KMS-11 (cell line): Measurements from ENCODE around the gene KCNJ11.

Experiments used
- H2AFZ ChIP-seq: fragments of 200-600 bp; sonication (generic); 2 replicates; pipeline ENCODE4 v1.6.1; 2016; ENCODE audit warnings: antibody characterized with exemption, mixed run types, low read depth
- H3K27ac ChIP-seq: fragments of 200-600 bp; sonication (generic); 2 replicates; pipeline ENCODE4 v1.6.1; 2016; ENCODE audit warnings: mild to moderate bottlenecking, mixed run types
- H3K27me3 ChIP-seq: fragments of 200-600 bp; sonication (generic); 2 replicates; pipeline ENCODE4 v1.6.1; 2017; ENCODE audit warnings: mild to moderate bottlenecking, low read depth, mixed run types, moderate library complexity; ENCODE audit not compliant: insufficient read depth
- H3K36me3 ChIP-seq: fragments of 200-600 bp; sonication (generic); 2 replicates; pipeline ENCODE4 v1.6.1; 2017; ENCODE audit warnings: mild to moderate bottlenecking, mixed run types; ENCODE audit not compliant: insufficient read depth
- H3K4me1 ChIP-seq: fragments of 200-600 bp; sonication (generic); 2 replicates; pipeline ENCODE4 v1.6.1; 2016; ENCODE audit warnings: mild to moderate bottlenecking, low read depth, mixed run types; ENCODE audit not compliant: poor library complexity, severe bottlenecking
- H3K4me2 ChIP-seq: fragments of 200-600 bp; sonication (generic); 2 replicates; pipeline ENCODE4 v1.7.0; 2016; ENCODE audit warnings: mild to moderate bottlenecking, mixed run types
- H3K4me3 ChIP-seq: fragments of 200-600 bp; sonication (generic); IDR thresholded peaks from 2 replicates; pipeline ENCODE4 v1.6.1; 2017; ENCODE audit warnings: low read depth, low read length, mixed read lengths; ENCODE audit not compliant: insufficient read depth
- H3K79me2 ChIP-seq: fragments of 200-600 bp; sonication (generic); 2 replicates; pipeline ENCODE4 v1.6.1; 2016; ENCODE audit warnings: low read depth, mixed run types; ENCODE audit not compliant: insufficient read depth
- H3K9ac ChIP-seq: fragments of 200-600 bp; sonication (generic); 2 replicates; pipeline ENCODE4 v1.6.1; 2016; ENCODE audit warnings: mild to moderate bottlenecking, mixed run types
- H4K20me1 ChIP-seq: fragments of 200-600 bp; sonication (generic); 2 replicates; pipeline ENCODE4 v1.6.1; 2016; ENCODE audit warnings: mild to moderate bottlenecking, mixed run types; ENCODE audit not compliant: insufficient read depth
- TF ChIP-seq, protein P1 (sequence below): fragments of 200-600 bp; sonication (generic); conservative IDR thresholded peaks from 2 replicates; pipeline ENCODE4 v1.6.1; 2017; ENCODE audit warnings: low read depth, mild to moderate bottlenecking, antibody characterized with exemption, low read length, moderate library complexity, mixed read lengths

KCNJ11 gene

DNA sequence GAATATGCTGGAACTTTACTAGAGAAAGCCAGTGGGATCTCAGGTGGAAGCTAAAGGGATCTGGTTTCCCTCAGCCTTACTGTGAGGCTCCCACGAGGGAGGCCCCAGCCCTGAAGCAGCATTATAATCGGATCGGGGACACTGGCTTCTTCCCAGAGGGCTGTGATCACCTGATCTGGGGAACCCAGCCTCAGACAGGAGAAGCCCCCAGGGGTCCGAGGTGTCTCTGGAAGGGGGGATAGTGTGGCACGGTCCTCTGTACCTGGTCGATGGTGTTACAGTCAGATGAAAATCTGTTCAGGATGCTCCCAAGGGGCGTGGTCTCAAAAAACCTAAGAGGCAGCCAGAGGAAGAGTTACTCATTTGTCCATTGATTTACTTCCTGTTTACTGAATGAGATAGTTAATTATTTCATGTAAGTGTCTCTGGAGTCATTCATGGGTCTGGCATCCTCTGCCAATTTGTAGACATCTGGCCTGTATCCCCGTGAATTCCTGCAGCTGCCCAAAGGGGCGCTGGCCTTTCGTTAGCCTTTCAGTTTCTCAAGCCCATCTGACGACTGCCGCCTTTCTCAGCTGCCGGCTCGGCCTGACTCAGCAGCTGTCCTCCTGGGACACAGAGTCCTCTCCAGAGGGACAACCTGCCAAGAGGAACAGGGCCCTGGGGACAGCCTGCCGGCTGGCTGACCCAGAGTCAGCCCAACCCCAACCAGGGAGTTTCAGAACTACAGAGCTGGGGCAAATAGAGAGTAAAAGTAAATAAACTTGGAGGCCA is 17.0 kb upstream of the KCNJ11 start:
- H3K36me3 ChIP-seq, result no peaks in the 10 kb centered on the region
- TF ChIP-seq, protein P1, sequence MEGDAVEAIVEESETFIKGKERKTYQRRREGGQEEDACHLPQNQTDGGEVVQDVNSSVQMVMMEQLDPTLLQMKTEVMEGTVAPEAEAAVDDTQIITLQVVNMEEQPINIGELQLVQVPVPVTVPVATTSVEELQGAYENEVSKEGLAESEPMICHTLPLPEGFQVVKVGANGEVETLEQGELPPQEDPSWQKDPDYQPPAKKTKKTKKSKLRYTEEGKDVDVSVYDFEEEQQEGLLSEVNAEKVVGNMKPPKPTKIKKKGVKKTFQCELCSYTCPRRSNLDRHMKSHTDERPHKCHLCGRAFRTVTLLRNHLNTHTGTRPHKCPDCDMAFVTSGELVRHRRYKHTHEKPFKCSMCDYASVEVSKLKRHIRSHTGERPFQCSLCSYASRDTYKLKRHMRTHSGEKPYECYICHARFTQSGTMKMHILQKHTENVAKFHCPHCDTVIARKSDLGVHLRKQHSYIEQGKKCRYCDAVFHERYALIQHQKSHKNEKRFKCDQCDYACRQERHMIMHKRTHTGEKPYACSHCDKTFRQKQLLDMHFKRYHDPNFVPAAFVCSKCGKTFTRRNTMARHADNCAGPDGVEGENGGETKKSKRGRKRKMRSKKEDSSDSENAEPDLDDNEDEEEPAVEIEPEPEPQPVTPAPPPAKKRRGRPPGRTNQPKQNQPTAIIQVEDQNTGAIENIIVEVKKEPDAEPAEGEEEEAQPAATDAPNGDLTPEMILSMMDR, result no peak
- no peak overlapping the region for H3K9ac ChIP-seq
- H3K4me1 ChIP-seq, result peaks cover 9% of the 10 kb centered on the region
- no peak overlapping the region for H3K4me3 ChIP-seq
- H4K20me1 ChIP-seq, result no peaks in the 10 kb centered on the region
- H3K27ac ChIP-seq, result no peak overlapping the region
- peak overlapping the region; percentile 36; the same call in 1 of the 2 replicates for H3K4me2 ChIP-seq
- H3K79me2 ChIP-seq, result no peaks in the 10 kb centered on the region
- H3K27me3 ChIP-seq, result no peaks in the 10 kb centered on the region
- H2AFZ ChIP-seq, result peak overlapping the region; percentile 49

DNA sequence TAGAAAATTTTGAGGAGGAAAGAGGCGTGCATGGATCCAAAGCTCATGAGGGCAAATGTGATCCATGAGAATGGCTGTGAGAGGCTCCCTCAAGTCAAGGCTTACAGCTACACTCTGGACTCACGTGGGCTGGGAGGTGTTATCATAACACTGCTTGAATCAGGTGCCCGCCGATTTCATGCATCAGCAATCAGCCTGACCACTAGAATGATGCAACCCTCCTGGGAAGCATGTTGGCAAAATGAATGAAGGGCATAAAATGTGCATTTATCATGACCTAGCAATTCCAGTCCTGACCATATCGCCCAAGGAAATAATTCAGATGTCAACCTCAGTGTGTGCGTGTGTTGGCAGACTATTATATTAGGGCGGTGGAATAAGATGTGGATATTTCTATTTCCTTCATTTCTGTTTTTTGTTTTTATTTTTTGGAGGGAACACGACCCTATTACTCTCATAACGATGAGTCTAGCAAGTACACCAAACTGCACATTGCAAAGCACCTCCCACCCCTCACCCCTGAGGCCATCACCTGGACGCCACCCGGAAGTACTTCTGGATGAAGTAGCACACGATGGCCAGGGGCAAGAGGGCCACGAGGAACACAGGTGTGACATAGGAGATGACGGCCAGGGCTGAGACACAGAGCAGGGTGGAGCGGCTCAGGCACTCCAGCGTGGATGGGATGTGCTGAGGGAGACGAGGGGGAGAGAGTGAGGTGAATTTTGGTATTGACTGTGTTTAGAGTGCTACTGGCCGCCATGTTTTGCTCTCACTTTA is 15.7 kb upstream of the KCNJ11 start:
- Histone ChIP-seq H3K79me2 (no peaks in the 10 kb centered on the region), H3K4me1 (peaks cover 9% of the 10 kb centered on the region), H3K4me2 (no peak overlapping the region), H2AFZ (no peak overlapping the region), H3K27me3 (no peaks in the 10 kb centered on the region), H3K4me3 (no peak overlapping the region), H3K36me3 (no peaks in the 10 kb centered on the region), H3K27ac (no peak overlapping the region), H4K20me1 (no peaks in the 10 kb centered on the region), H3K9ac (no peak overlapping the region)
- TF ChIP-seq, protein P1, result no peak

DNA sequence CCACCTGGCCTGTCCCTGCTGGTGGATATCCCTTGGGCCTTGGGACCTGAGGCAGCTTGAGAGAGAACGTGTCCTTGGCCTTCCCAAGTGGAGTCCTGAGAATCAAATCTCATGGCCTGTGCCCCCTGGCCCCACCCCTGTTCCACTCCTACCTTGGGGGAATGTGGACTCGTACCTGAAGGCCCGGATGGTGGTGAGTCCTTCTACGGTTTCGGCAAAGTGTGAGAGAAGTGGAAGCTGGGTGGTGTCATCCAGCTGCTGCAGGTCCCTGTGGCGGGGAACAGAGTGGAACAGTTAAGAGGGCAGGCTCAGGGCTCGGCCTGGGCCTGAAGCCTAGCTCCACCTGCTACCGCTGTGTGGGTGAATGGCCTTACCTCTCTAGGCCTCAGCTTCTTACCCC is 14.0 kb upstream of the KCNJ11 start:
- H3K27ac ChIP-seq, result no peak overlapping the region
- H3K36me3 ChIP-seq, result no peaks in the 10 kb centered on the region
- H3K4me2 ChIP-seq, result no peak overlapping the region
- no peaks in the 10 kb centered on the region for H3K27me3 ChIP-seq
- no peaks in the 10 kb centered on the region for H4K20me1 ChIP-seq
- peaks cover 9% of the 10 kb centered on the region for H3K4me1 ChIP-seq
- H3K4me3 ChIP-seq, result no peak overlapping the region
- no peak overlapping the region for H3K9ac ChIP-seq
- H2AFZ ChIP-seq, result no peak overlapping the region
- H3K79me2 ChIP-seq, result no peaks in the 10 kb centered on the region
- TF ChIP-seq, protein P1, result no peak

DNA sequence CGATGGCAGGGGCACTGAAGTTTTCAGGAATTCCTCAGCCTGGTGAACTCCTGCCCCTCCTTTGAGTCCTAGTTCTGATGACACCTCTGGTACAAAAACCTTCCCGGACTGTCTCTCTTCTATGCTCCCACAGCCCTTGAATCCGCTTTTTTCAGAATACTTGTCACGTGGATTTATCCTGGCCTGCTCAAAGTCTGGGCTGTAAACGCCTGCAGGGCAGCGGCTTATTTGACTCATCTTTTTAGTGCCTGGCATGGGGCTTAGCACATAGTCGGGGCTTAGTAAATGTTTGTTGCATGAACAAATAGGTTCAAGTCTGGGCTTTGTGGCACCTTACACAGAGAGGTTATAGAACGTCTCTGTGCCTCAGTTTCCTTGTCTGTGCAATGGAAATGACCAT is 13.4 kb upstream of the KCNJ11 start:
- no peak overlapping the region for H2AFZ ChIP-seq
- H3K4me1 ChIP-seq, result peaks cover 9% of the 10 kb centered on the region
- no peaks in the 10 kb centered on the region for H4K20me1 ChIP-seq
- TF ChIP-seq, protein P1, result no peak
- no peak overlapping the region for H3K4me3 ChIP-seq
- H3K27me3 ChIP-seq, result no peaks in the 10 kb centered on the region
- no peak overlapping the region for H3K27ac ChIP-seq
- no peaks in the 10 kb centered on the region for H3K36me3 ChIP-seq
- H3K4me2 ChIP-seq, result no peak overlapping the region
- no peak overlapping the region for H3K9ac ChIP-seq
- H3K79me2 ChIP-seq, result no peaks in the 10 kb centered on the region
